GM19328 (cell line): Measurements from ENCODE around the gene EPC1.
A peak's percentile ranks its signal among the peaks of the same experiment; 100 is the strongest.
"Not testable (repeated sequence)": the region's sequence is repeated elsewhere in the genome, so short reads cannot be mapped to it uniquely, and the experiment has no call there.

ENCODE experiments used
- ATAC-seq: cut with Tn5 transposase; IDR thresholded peaks from one replicate; pipeline ENCODE4 v1.9.1; 2021; ENCODE audit warnings: mild to moderate bottlenecking, moderate library complexity; ENCODE audit not compliant: unreplicated experiment

The EPC1 gene, protein sequence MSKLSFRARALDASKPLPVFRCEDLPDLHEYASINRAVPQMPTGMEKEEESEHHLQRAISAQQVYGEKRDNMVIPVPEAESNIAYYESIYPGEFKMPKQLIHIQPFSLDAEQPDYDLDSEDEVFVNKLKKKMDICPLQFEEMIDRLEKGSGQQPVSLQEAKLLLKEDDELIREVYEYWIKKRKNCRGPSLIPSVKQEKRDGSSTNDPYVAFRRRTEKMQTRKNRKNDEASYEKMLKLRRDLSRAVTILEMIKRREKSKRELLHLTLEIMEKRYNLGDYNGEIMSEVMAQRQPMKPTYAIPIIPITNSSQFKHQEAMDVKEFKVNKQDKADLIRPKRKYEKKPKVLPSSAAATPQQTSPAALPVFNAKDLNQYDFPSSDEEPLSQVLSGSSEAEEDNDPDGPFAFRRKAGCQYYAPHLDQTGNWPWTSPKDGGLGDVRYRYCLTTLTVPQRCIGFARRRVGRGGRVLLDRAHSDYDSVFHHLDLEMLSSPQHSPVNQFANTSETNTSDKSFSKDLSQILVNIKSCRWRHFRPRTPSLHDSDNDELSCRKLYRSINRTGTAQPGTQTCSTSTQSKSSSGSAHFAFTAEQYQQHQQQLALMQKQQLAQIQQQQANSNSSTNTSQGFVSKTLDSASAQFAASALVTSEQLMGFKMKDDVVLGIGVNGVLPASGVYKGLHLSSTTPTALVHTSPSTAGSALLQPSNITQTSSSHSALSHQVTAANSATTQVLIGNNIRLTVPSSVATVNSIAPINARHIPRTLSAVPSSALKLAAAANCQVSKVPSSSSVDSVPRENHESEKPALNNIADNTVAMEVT

DNA sequence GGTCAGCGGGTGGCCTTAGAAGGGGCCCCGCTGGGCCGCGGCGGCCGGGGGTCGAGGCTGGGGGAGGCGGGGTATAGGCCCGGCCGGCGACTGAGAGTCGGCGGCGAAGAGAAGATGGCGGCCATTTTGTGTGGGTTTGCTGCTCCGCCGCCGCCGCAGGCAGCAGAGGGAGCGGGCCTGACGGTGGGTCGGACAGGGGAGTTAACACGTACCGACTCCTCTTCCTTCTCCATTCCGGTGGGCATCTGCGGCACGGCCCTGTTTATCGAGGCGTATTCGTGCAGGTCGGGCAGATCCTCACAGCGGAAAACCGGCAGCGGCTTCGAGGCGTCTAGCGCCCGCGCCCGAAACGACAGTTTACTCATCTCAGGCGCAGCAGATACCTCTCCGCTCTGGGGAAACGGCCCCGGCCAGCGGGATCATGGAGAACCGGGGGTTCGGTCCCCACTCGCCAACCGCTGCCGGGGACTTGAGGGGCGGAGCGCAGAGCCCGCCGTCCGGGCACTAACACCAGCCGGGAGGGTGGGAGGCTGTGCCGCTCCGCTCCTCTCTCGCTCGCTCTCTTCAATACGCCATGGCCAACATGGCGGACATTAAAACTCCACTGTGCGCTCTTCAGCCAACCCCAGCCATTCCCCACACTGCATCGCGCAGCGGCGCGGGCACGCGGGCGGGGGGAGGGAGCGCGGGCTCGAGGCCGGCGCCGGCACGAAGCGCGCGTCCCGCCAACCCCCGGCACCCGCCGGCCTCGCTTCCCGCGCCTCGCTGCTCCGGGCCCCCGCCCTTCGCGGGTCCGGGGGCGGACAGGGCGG is at the start of gene EPC1:
TSS of gene EPC1 (minus strand) at position 608 of the 812 bp plus-strand sequence. CDS start at position 365, 243 bp downstream.
- ATAC-seq, result peak; percentile 65

DNA sequence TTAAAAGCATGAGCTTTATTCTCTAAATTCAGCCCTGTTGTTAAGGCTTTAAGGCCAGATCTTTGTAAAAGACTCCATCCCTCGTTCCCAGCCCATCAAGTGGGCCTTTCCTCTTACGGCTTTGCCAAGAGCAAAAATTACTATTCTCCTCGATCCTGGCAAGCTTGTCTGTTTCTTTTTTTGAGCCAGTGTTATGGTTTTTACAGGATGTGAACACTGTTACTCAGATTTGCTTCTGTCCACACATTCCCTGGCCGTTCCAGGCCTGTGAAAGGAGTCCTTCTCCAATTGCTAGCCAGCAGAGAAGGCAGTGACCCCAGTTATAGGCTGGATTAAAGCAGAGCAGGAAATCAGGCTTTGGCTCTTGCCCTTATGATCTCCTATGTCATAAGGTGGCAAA is 47.0 kb upstream of the EPC1 start:
- ATAC-seq, result no peak

DNA sequence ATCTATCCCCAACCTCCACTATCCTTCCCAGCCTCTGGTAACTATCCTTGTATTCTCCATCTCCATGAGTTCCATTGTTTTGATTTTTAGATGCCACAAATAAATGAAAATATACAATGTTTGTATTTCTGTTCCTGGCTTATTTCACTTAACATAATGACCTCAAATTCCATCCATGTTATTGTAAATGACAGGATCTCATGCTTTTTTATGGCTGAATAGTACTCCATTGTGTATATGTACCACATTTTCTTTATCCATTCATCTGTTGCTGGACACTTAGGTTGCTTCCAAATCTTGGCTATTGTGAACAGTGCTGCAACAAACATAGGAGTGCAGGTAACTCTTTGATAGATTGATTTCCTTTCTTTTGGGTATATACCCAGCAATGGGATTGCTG is 45.3 kb upstream of the EPC1 start:
- ATAC-seq, result not testable (repeated sequence)

DNA sequence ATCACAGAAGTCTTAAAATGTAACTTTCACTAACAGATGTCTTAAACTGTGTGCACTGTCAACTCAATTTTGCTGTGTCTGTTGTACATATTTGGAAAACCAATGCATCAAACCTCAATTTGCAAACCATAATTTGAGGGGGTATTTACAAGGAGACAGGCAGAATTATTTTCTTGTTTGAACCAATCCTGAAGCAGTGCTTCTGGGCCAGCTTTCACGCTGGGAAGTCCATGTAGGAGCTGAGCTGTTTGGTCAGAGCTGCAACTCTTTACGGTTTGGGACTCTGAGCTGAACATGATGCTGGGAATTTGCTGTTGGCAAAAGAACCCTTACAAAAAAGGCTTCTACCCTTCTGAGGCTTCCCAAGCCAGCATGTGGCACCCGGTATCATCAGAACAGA is 43.2 kb upstream of the EPC1 start:
- no peak for ATAC-seq

DNA sequence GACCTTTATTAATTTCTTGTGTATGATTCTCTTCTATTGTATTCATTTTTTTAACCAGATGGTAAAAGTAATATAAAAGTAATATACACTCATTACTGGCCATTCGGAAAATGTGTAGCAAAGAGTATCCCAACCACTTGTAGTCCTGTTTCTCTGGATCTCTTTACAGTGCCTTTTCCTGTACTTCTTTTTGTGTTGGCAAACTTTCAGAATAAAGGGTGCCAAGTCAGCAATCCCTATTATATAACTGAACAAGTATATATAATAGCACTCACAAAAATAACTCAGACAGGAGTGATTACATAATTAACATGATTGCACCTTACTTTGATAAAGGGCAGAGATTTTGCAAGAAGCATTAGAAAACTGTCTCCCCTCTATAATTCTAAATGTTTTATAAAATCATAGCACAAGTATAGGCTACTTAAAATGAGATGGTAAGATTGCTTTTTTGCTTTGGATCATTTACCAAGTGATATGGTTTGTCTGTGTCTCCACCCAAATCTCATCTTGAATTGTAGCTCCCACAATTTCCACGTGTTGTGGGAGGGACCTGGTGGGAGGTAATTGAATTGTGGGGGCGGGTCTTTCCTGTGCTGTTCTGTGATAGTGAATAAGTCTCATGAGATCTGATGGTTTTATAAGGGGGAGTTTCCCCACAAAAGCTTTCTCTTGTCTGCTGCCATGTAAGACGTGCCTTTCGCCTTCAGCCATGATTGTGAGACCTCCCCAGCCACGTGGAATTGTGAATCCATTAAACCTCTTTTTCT is 41.5 kb upstream of the EPC1 start:
- ATAC-seq, result no peak

DNA sequence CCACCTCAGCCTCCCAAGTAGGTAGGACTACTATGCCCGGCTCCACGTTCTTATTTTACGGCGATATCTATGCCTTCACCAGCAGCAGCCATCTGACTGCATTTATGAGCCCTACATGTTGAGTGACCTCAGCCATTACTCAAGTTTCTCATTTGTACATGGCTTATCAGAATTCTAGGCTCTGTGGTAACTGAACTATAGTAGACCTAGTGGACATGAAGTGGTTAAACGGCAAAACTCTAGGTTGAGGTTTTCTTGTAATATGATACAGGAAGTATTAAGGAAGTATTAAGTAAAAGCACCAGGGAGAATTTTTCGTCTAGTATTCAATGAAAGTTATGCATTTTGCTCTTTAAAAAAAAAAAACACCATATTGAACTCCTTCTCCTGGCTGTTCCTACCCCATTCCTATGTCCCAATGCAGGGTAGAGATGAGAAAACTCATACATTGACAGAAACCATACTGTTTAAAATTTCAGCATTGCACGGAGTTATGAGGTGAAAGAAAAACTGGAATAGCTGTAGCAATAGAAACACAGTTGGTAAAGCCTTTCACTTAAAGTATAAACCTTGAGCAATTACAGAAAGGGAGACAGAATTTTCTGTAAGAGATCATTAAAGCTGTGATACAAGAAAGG is 39.8 kb upstream of the EPC1 start:
- no peak for ATAC-seq

DNA sequence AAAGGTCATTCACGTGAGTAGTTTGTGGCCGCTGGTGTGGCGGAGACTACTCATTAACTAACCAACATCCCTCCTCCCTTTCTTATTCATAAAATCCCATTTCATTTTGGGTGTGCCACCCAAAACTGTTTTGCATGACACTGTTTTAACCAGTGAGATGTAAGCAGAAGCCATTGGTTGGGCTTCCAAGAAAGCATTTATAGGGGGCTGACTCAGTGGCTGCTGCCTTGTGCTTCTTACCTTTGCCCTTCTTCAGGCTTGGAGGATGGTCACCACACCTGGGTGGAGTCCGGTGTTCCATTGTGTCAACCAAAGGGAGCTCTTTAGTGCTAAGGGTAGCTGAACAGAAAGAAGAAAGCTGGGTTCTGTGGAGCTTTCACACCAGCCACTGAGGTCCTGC is 37.2 kb upstream of the EPC1 start:
- no peak for ATAC-seq

DNA sequence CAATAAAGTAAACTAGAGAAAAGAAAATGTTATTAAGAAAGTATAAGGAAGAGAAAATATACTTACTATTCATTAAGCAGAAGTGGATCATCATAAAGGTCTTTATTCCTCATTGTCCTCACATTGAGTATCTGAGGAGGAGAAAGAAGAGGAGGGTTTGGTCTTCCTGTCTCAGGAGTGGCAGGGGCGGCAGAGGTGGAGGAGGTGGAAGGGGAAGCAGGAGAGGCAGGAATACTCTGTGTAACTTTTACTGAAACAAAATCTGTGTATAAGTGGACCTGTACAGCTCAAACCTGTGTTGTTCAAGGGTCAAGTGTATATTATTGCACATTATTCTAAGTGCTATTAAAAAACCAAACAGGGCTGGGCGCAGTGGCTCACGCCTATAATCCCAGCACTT is 34.2 kb upstream of the EPC1 start:
- ATAC-seq, result no peak

DNA sequence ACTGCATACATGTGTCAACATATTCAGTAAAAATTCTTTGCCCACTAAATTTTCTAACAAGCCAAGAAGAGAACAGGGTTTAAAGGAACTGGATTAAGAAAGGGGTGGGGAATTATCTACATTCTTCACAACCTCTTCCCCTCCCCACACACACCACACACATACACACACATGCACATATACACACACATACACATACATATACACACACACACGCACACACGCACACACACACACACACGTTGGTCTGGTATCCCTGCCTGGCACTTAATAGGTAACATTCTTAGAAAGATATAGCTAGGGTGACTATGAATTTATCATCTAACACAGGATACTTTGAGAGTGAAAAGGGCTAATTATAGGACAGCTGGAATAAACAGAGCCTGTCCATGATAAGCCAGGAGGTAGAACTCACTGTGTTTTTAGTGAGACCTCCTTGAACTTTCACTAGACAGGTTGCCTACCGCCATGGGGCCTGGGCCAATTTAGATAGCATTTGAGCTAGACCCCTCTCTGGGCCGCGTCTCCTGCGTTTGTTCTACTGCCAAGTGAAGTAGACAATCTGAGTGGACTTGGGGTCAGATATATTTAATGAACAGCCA is 33.1 kb upstream of the EPC1 start:
- no peak for ATAC-seq

DNA sequence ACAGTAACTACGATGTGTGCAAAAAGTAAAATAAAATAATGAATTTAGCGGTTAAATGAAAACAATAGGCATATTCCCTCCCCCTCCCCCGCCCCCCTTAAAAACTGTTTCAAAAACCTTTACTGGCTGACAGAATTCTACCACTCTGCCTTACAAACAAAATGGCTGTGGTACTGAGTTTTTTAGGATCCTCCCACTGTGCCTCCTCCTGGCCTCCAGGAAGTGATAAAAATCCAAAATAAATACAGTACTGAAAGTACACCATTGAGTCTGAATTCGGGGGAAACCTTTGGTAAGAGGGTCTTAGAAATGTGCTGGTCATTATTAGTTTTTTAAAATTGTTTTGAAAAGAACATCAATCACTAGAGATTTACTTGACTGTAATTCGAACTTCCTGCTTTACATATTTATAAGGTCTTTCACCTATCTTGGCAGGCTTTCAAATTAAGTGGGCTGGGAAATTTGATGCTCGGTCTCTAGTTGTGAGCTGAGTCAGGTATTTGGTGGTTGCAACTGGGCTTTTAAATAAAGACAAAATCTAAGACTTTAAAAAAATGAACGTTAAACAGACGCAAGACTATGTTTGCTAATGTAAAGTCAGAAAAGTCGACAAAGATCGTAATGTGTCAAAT is 32.5 kb upstream of the EPC1 start:
- no peak for ATAC-seq

DNA sequence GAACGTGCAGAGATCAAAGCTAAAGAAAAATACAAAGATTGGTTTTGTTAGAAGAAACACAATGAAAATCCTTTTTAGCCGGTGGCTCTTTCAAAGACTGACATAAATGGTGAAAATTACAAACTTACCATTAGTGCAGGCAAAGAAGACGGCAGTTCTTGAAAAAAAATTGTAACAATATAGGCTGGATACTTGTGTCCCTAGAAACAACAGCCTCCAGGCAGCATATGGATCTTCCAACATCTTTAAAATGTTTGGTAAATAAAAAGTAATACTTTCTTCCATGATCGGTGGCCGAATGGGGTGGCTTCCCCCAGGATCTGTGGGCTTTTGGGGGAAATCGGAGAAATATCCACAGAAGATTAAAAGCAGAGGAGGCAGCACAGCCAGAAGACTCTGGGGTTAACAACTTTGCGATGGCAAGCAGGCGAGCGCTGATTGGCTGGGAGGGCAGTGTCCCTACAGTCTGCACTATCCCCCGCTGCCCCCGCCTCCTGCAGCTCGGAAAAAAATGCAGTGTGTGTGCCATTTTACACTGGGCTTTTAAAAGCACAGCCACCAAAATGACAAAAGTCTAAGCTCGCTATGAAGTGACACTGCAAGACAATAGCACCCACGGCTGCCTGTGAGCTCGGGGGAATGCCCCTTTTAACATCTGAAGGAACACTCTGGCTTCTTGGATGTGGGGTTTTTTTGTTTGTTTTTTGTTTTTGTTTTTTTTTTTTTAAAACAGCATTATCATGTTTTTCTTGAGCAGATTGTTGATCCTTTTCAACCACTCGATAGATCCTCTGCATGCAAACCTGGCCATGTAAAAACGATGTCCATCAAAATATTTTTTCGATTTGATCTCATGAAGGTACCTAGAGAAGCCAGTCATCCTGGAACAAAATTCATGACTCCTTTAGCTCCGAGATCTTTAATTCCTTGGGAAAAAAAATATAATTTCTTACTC is 31.7 kb upstream of the EPC1 start:
- ATAC-seq, result peak; percentile 90

DNA sequence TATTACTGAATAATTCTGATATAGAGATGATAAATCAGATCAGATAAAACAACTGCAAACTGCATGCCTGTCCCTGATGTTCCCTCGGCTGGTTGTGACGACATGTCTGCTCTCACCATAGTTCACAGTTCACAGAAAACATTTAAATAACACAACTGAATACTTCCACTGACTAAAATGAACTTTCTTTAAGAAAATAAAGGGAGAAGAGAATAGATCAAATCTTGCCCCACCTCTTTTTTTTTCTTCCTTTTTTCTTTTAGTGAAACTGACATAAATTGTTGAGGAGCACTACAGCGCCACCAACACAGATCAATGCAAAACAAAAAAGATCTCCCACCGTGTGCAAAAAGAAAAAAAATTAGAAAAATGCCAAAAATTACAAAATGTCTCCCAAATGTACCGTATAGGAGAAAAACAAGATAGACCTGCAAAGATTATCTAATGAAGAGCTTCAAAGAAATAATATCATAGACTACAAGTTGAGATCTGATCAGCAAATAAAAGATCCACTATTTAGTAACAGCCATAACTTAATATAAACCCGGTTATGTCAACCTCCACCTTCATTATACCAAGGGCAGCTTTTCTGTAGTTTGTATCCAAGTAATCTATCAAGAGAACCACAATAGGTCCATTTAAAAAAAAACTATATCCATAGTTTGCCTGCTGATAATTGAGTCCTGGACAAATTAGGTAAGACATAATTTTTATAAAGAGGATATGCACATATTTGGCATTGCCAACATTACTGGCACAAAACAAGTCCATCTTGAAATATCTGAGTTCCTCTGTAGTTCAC is 30.7 kb upstream of the EPC1 start:
- ATAC-seq, result no peak

DNA sequence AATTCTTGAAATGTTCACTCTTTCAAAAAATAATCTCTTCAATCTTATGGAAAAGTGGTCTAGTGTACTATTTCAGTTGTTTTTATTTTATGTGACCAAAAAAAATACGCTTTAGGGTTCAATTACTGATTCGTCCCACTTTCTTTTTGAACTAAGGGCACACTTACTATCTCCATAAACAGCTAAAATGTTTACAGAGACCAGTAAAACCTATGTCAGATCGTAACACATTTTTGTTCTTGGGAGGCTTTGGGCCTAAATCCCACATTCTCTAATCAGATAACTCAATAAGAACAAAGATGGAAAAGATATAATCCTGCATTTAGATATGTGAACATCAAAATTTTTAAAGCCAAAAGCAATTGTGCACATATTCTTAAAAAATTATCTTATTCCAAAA is 29.8 kb upstream of the EPC1 start:
- no peak for ATAC-seq

DNA sequence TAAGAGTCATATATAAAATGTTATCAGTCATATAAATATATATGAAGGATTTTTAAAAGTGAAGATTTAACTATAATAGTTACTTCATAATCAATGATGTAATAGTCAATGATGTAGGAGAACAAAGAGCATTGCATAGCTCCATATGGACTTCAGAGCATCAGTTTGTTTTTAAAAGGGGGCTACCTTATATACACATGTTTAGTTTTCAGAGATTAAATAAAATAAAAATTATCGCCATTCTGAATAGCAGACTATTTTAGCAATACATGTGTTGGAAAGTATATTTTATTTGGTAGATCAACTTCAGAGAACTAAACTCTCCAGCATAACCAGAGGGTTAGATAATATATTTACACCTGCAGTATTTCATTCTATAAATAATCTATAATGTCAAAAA is 29.1 kb upstream of the EPC1 start:
- no peak for ATAC-seq

DNA sequence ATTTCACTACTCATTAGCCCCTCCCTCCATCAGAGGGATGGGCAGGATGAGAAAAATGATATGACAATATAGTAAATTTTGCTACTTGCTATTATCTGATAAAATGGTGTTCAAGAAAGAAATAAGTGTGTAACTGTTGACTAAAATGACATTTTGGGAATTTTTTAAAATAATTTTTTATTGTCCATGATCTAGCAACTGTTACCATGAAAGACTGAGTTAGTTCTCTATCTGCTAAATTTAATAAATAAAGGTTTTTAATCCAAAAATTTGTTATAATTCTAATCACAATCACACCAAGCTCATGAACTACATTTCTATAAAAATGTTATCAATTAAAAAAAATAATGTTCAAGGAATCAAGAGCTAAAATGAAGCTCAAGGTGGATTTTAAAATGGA is 28.7 kb upstream of the EPC1 start:
- ATAC-seq, result no peak

DNA sequence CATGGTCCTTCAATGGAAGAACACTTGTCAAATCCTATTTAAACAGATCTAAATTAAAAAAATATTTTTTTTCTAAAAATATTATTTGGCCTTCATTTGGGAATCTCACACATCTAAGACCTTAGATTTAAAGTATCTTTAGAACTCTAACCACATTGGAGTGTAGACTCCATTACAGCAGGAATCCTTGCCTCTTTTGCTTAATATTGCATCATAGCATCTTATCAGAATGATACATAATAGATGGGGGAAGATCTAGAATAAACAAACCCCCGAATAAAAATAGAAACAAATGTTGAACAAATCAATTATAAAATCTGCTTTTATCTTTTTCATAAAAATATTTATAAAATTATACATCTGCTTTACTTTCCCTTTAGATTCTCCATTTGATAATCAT is 27.6 kb upstream of the EPC1 start:
- ATAC-seq, result no peak

DNA sequence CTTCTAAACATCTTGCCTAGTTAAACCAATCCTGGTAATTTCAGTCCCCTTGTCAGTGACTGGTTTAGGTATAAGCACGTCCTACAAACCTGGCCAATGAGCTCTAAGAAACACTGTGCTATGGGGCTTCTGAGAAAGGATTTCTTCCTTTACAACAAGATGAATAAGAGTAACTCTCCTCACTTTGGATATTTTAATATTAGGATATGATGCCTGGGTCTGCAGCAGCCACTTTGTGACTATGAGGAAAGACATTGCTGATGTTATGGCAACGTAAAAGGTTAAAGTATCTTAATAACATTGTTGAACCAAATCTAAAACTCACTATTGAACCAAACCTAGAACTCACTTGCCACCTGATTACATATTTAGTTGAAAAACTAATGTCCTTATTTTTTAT is 26.5 kb upstream of the EPC1 start:
- no peak for ATAC-seq
